ENCODE data around the gene MLKL. TPM values are rescaled to one million over a fixed set of nuclear protein-coding genes. Genes with fewer than 3 reads are reported as not detected.
A peak's percentile ranks its signal among the peaks of the same experiment; 100 is the strongest.

Gene MLKL
- polyA plus RNA-seq, 3 donors = 33.6 to 136 (median 37.8) TPM

GRCh38 chr16:74695450-74696422 is 4.9 kb downstream of the MLKL start:
- peak; percentile 75 to 86 (median 85) for DNase-seq
- Histone ChIP-seq H3K4me1 (ENCODE audit: control insufficient read depth in 1 of 2, insufficient read depth in 2 of 2, low read length in 2 of 2) (peaks cover 41 to 49% of the 10 kb centered on the region in 2 donors), H4K20me1 (ENCODE audit: insufficient read depth, low read length) (peaks cover 79% of the 10 kb centered on the region), H3K4me2 (replicated peaks; ENCODE audit: extremely low read depth, low read length, poor library complexity, severe bottlenecking) (peak overlapping the region; percentile 83), H3K4me3 (replicated peaks in 1 of 3; ENCODE audit: low read depth in 2 of 3, low read length in 3 of 3) (peak overlapping the region in 2 of 3 experiments; percentile 16 to 71), H3K27ac (ENCODE audit: low read depth in 1 of 2, low read length in 2 of 2) (peak overlapping the region in 1 of 2 donors; percentile 68), H3K9ac (ENCODE audit: insufficient read depth, low read length, poor library complexity, severe bottlenecking) (peak overlapping the region; percentile 27), H3K9me3 (replicated peaks in 1 of 2; ENCODE audit: control insufficient read depth in 1 of 2, insufficient read depth in 1 of 2, low read length in 2 of 2) (no peaks in the 10 kb centered on the region), H3K79me2 (ENCODE audit: insufficient read depth, low read length) (peaks cover 91% of the 10 kb centered on the region), H3K27me3 (ENCODE audit: control insufficient read depth in 2 of 2, insufficient read depth in 2 of 2, low read length in 2 of 2) (no peaks in the 10 kb centered on the region), H3K36me3 (replicated peaks in 1 of 2; ENCODE audit: control insufficient read depth in 1 of 2, insufficient read depth in 2 of 2, low read length in 2 of 2) (peaks cover 49 to 54% of the 10 kb centered on the region in 2 donors), H2AFZ (ENCODE audit: insufficient read depth, low read depth, low read length, poor library complexity, severe bottlenecking) (peak overlapping the region; percentile 68)
- Mint-ChIP-seq H3K27ac (peak overlapping the region; percentile 73 to 93 (median 86)), H3K36me3 (peaks cover 47 to 66% of the 10 kb centered on the region in 2 donors), H3K4me3 (peak overlapping the region; percentile 63 to 86), H3K9me3 (peaks cover 0 to 1% (median 0%) of the 10 kb centered on the region in 7 donors), H3K4me1 (peaks cover 49% of the 10 kb centered on the region), H3K27me3 (ENCODE audit: low read depth in 3 of 3) (peaks cover 0 to 2% (median 0%) of the 10 kb centered on the region in 3 donors)
- intact Hi-C loops (cut with micrococcal nuclease) = no loop called here
- no peak for TF ChIP-seq CTCF (IDR thresholded peaks at IDR 0.05)
- 98% methylated on average over 7 of the region's 19 CpGs for WGBS (ENCODE audit: insufficient coverage)

- intact Hi-C loops (cut with micrococcal nuclease) = no loop called here
- Histone ChIP-seq H3K27ac (ENCODE audit: low read depth in 1 of 2, low read length in 2 of 2) (peak overlapping the region in 1 of 2 donors; percentile 42), H3K4me3 (replicated peaks in 1 of 3; ENCODE audit: low read depth in 2 of 3, low read length in 3 of 3) (no peak overlapping the region), H3K27me3 (ENCODE audit: control insufficient read depth in 2 of 2, insufficient read depth in 2 of 2, low read length in 2 of 2) (no peaks in the 10 kb centered on the region), H3K4me2 (replicated peaks; ENCODE audit: extremely low read depth, low read length, poor library complexity, severe bottlenecking) (no peak overlapping the region), H4K20me1 (ENCODE audit: insufficient read depth, low read length) (peaks cover 99% of the 10 kb centered on the region), H3K4me1 (ENCODE audit: control insufficient read depth in 1 of 2, insufficient read depth in 2 of 2, low read length in 2 of 2) (peaks cover 12 to 13% of the 10 kb centered on the region in 2 donors), H3K79me2 (ENCODE audit: insufficient read depth, low read length) (peaks cover 90% of the 10 kb centered on the region), H3K9ac (ENCODE audit: insufficient read depth, low read length, poor library complexity, severe bottlenecking) (no peak overlapping the region), H2AFZ (ENCODE audit: insufficient read depth, low read depth, low read length, poor library complexity, severe bottlenecking) (no peak overlapping the region), H3K36me3 (replicated peaks in 1 of 2; ENCODE audit: control insufficient read depth in 1 of 2, insufficient read depth in 2 of 2, low read length in 2 of 2) (peaks cover 80 to 91% of the 10 kb centered on the region in 2 donors), H3K9me3 (replicated peaks in 1 of 2; ENCODE audit: control insufficient read depth in 1 of 2, insufficient read depth in 1 of 2, low read length in 2 of 2) (no peaks in the 10 kb centered on the region)
- Mint-ChIP-seq H3K9me3 (peaks cover 0 to 2% (median 0%) of the 10 kb centered on the region in 7 donors), H3K27ac (peak overlapping the region in 5 of 7 donors; percentile 41 to 74 (median 55)), H3K27me3 (ENCODE audit: low read depth in 3 of 3) (peaks cover 0 to 2% (median 0%) of the 10 kb centered on the region in 3 donors), H3K4me3 (no peak overlapping the region), H3K4me1 (peaks cover 24% of the 10 kb centered on the region), H3K36me3 (peaks cover 76 to 100% of the 10 kb centered on the region in 2 donors)
- 95% methylated on average over 7 of the region's 10 CpGs for WGBS (ENCODE audit: insufficient coverage)
- no peak for DNase-seq
- TF ChIP-seq CTCF (IDR thresholded peaks at IDR 0.05) = no peak
These were observed 9.4 kb downstream of the MLKL start for GRCh38 chr16:74691093-74691855.
